Measurements from ENCODE around the gene PHETA2. TPM values are rescaled to one million over a fixed set of nuclear protein-coding genes. Genes with fewer than 3 reads are reported as not detected.

The PHETA2 gene
- total and polyA plus RNA-seq, 2 donors (not counting 3 experiments of a cell fraction or from before 2014, with no cell fraction given) = 25.4 to 29.9 TPM

GRCh38 chr22:42074846-42075676 is 1.0 kb downstream of the PHETA2 start:
- Histone ChIP-seq H3K27ac (ENCODE audit: insufficient read depth, low read depth, low read length) (peak overlapping the region; percentile 83), H3K79me2 (ENCODE audit: control insufficient read depth, insufficient read depth, low read length) (peaks cover 15% of the 10 kb centered on the region), H4K20me1 (replicated peaks; ENCODE audit: control insufficient read depth, extremely low read depth, insufficient read depth, low read length) (no peaks in the 10 kb centered on the region), H3K4me1 (ENCODE audit: control insufficient read depth, extremely low read depth, insufficient read depth, low read length) (peaks cover 22% of the 10 kb centered on the region), H3K9ac (replicated peaks; ENCODE audit: extremely low read depth, insufficient read depth, low read length) (peak overlapping the region; percentile 95), H2AFZ (ENCODE audit: low read depth, low read length) (peak overlapping the region; percentile 27), H3K9me1 (replicated peaks; ENCODE audit: control insufficient read depth, extremely low read depth, insufficient read depth, low read length) (no peaks in the 10 kb centered on the region), H3K4me2 (ENCODE audit: insufficient read depth, low read length) (peak overlapping the region; percentile 79), H3K9me3 (replicated peaks; ENCODE audit: control insufficient read depth, insufficient read depth, low read length) (no peaks in the 10 kb centered on the region), H3K27me3 (ENCODE audit: control insufficient read depth in 2 of 2, insufficient read depth in 2 of 2, low read length in 2 of 2) (no peaks in the 10 kb centered on the region), H3K4me3 (replicated peaks in 1 of 3; ENCODE audit: insufficient read depth in 1 of 3, low read depth in 1 of 3, low read length in 3 of 3) (peak overlapping the region; percentile 50 to 80 (median 65)), H3K36me3 (ENCODE audit: control insufficient read depth in 2 of 2, extremely low read depth in 1 of 2, insufficient read depth in 2 of 2, low read length in 2 of 2) (peaks cover 9 to 12% of the 10 kb centered on the region in 2 experiments)
- FAIRE-seq = no peak
- POLR2A ChIA-PET = interaction anchor here (0.6 kb wide), 1 partner anchor 205 kb away, joined by 10 read pairs; no protein-coding TSS in a partner anchor
- peak; percentile 14 for DNase-seq (ENCODE audit: low read depth, low spot score)
- CTCF ChIA-PET = interaction anchor here (1.1 to 1.6 kb wide), 2 partner anchors 16 to 38 kb away, joined by 3 to 10 read pairs; partner anchors contain the start of gene NDUFA6
- TF ChIP-seq POLR2A (IDR thresholded peaks at IDR 0.05; ENCODE audit: low read depth, low read length) = no peak
- TF ChIP-seq GATA2 (IDR thresholded peaks at IDR 0.05; ENCODE audit: insufficient read depth, insufficient read length, low read depth, low read length) = no peak
- no peak for TF ChIP-seq JUN (IDR thresholded peaks at IDR 0.05; ENCODE audit: borderline replicate concordance, insufficient read depth, insufficient read length, low read depth)
- TF ChIP-seq FOS (IDR thresholded peaks at IDR 0.05; ENCODE audit: borderline replicate concordance, insufficient read depth, low read length) = no peak
- TF ChIP-seq CTCF (IDR thresholded peaks at IDR 0.05; ENCODE audit: extremely low read depth in 1 of 2, insufficient read depth in 1 of 2, low read depth in 1 of 2, low read length in 2 of 2) = no peak
- TF ChIP-seq MYC (IDR thresholded peaks at IDR 0.05; ENCODE audit: low read depth, low read length) = no peak
- TF ChIP-seq EZH2 (IDR thresholded peaks at IDR 0.05; ENCODE audit: borderline replicate concordance, low read depth, low read length, severe bottlenecking) = no peak
- TF ChIP-seq, protein P1, sequence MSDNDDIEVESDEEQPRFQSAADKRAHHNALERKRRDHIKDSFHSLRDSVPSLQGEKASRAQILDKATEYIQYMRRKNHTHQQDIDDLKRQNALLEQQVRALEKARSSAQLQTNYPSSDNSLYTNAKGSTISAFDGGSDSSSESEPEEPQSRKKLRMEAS (IDR thresholded peaks at IDR 0.05; ENCODE audit: insufficient read depth, insufficient read length) = no peak
- no peak for TF ChIP-seq POLR2AphosphoS5 (IDR thresholded peaks at IDR 0.05; ENCODE audit: insufficient read depth, low read depth, low read length)
- dilution Hi-C loops (cut with MboI; ENCODE audit: extremely low pct_ligation_motif_present, low sequenced_read_pairs) (no loop called here), intact Hi-C loops (cut with micrococcal nuclease) (no loop called here)
- BruUV-seq (replicated peaks) = TSS peak; percentile 23

Measured in endothelial cell of umbilical vein (primary cell).